HG02973 (cell line): ENCODE results near the gene FAM161B.
A peak's percentile ranks its signal among the peaks of the same experiment; 100 is the strongest.
"Not testable (repeated sequence)": the region's sequence is repeated elsewhere in the genome, so short reads cannot be mapped to it uniquely, and the experiment has no call there.

Experiments
- ATAC-seq: cut with Tn5 transposase; IDR thresholded peaks from one replicate; pipeline ENCODE4 v1.9.1; 2021; ENCODE audit warnings: moderate library complexity; ENCODE audit not compliant: unreplicated experiment

The FAM161B gene

DNA sequence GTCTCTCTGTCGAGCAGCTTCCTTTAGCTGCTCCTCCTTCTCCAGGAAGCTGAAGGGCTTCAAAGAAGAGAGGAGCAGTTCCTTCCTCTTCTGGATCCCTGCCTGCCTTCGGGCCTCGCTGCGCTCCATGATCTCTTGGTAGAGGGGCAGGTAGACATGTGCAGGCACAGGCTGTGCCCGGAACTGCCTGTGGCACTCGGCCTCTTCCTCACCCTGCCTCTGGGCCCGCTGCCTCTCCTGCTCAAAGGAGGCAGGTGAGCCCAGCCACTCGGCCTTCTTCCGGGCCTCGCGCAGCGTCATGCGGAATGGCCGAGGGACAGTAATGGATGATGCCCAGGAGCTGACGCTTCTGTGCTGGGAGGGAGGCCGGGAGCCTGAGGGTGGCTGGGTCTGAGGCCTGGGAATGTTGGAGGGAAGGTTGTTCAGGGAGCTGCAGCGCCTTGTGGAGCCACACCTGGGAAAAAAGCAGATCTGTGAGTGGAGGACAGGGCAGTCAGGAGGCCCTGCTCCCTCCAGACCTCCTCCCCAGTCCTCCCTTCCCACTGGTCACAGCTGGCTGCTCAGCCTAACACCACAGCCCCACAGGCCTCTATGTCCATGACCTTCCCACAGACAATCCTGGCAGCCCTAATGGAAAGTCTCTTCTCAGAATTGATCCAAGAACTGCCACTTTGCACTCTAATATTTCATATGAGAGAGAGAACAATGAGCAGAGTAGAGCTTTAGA lies 5.3 kb downstream of the FAM161B start:
- ATAC-seq = no peak

DNA sequence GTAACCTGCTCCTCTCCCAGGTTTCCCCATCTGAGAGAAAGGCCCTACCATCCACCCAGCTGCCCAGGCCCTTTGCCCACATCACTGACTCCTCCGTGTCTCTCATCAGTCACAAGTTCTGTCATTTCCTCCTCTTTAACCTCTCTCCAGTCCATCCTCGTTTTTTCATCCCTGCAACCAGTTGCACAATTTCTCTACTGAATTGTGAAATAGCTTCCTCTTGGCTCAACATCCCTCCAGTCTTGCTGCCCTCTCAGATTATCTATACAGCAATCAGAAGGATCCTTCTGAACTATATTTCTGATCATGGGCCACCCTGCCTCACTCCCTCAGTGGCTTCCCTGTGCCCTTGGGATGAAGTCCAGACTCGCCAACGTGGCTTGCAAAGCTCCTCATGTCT lies 6.8 kb downstream of the FAM161B start:
- ATAC-seq = no peak

DNA sequence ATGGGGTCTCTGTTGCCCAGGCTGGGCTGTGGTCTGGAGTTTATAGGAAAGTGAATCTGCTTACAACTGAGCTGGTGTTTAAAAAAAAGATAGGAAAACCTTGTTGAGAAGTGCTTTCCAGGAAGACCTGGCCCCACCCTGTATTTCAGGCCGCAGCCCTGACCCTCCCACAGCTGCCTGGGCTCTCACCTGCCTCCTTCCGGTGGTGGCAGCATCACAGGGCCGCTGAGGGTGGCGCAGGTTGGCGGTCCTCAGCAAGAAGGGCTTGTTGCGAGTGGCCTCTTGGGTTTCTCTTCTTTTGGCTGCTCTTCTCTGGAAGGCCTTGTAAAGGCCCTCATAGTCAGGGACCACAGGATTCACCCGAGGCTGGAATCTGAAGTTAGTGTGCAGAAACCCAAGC lies 7.7 kb downstream of the FAM161B start:
- ATAC-seq = no peak

DNA sequence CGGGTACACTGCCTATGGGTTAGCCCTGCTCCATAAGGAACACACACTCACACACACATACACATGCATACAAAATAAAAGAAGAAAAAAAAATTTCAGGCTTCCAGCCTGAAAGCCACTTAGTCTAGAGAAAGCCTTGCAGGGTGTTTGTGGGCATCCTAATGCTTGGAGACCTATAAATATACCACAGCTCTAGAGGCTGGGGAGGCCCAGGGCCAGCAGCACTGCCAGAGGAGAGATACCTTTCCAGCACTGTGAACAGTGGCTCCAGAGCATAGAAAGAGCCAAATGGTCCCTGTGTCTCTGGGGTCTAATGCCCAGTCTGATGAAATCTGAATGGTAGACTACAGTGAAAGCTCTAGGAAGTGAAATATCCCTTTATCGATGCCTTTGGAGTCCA lies 12.9 kb downstream of the FAM161B start:
- no peak for ATAC-seq

DNA sequence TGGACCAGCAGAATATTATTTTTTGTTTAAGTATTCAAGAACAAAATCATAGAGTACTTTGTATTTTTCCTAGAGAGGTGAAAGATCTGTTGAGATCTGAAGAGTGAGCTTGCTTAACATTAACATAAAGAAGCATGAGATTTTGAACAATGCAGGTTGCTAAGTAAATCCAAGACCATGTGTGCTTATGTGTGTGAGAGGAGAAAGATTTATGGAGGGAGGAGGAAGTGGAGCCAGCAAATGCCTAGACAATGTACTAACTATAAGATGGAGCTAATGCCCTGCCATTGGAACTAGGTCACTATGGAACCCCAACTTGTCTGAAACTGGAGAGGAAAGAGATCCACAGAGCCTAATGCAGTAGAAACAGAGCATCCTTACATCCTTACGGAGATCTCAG lies 13.3 kb downstream of the FAM161B start:
- ATAC-seq = no peak

DNA sequence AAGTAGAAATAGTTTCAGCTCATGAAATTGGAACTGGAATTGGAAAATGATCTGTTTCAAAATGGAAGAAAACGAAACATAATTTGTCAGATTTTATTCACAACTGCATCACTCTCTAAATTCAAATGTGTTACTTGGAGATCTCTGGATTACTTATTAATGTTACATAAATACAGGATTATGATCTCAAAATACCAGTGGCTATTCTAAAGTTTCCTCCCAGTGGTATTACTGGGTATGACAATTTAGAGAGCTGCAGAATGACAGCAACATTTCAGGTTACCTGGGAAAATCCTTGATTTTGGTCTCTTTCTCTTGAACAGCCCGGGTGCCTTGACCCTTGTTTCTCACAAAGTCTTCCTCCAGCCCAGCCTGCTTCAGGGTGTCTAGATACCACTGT lies 14.2 kb downstream of the FAM161B start:
- no peak for ATAC-seq

DNA sequence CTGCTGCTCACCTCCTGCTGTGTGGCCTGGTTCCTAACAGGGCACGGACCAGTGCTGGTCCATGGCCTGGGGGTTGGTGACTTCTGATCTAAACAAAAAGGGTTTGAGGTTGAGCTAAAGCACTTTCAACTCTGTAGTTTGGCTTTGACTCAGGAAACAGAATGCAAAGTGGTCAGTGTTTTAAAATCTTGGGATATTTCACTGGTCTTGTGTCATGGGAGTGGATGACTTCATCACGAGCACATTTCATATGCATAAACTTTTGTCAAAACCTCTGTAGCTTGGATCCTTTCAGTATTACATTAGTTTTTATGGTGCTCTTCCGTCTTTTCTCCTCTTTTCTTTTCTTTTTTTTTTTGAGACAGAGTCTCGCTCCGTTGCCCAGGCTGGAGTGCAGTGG lies 25.6 kb downstream of the FAM161B start:
- ATAC-seq = no peak

DNA sequence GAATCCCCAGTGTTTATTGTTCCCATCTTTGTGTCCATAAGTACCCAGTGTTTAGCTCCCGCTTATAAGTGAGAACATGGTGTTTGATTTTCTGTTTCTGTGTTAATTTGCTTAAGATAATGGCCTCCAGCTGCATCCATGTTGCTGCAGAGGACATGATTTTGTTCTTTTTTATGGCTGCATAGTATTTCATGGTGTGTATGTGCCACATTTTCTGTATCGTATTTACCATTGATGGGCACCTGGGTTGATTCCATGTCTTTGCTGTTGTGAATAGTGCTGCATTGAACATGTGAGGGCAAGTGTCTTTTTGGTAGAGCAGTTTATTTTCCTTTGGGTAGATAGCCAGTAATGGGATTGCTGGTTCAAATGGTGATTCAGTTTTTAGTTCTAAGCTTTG lies 30.4 kb downstream of the FAM161B start:
- not testable (repeated sequence) for ATAC-seq

DNA sequence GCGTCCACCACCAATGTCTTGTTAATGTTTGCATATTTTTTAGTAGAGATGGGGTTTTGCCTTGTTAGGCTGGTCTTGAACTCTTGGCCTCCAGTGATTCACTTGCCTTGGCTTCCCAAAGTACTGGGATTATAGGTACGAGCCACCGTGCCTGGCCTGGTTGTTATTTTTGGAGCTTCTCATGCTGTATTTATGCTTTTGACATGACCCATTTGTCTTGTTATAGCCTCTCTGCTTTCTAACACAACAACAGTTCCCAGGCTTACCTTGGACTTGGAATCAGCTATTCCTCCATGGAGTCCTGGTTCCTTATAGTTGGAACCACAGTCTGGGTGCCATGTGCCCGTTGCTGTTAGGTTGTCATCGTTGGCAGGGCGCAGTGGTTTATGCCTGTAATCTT lies 33.6 kb downstream of the FAM161B start:
- ATAC-seq = no peak

DNA sequence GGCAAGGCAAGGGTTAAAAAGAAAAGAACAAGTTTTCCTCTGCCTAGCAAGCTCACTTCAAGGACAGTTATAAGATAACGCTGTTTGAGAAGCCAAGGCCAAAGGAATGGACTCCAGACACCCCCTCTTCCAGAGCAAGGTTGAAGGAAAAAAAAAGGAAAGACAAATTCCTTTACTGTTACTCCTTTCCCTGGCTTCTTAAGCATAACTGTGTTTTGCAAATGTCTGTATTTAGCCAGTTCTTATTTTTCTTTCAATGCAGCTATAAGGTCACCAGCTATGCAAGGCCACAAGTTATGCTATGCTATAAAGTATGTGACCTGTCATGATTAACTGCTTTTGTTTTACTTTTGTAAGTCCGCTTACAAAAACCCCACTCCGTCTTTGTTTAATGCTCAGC lies 36.6 kb downstream of the FAM161B start:
- no peak for ATAC-seq

DNA sequence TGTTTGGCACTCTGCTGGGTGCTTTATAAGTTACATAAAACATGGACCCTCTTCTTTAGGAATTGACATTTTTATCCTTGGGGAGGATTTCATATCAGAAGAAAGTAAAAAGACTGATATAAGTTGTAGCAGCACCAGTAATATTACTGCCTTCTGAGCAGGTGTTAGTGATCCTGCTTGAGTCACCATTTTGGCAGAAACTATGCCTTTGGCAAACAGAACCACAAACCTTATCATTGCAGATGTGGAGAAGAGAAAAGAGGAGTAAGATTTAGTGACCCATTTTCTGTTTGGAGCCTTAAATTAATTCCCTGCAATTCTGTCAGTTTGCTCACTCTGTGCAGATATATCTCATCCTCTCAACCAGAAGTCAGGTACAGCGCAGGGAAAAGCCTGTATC lies 40.2 kb downstream of the FAM161B start:
- ATAC-seq = no peak

DNA sequence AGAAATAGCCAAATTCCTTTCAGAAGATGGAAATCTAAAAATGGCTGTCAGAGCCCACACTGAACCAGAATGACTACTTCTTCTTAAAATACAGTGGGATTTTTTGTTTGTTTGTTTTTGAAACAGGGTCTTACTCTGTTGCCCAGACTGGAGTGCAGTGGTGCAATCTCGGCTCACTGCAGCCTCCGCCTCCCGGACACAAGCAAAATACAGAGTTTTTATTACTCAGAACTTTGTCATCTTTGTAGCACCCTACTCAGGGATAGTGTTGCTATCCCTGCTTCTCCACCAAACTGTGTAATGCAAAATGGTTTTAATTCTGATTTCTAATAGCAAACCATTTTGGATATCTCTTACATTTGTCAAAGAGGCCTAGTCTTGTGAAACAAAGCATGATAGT lies 46.9 kb downstream of the FAM161B start:
- ATAC-seq = no peak

DNA sequence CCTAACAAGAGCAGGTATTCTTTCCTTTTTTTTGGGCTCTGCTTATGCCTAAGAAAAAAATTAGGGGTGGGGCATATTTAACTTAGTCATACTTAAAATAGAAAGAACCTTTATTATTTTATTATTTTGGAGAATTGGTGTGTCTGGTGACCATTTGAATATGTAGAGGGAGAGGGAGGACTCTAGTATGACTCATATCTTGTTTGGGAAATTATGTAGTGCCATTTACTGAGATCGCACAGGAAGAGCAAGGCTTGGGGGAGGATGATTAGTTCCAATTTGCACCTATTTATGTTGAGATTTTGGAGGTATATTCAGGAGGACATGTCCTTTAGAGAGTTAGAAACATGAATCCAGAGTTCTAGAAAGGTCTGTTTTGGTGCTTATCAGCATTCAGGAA lies 53.4 kb downstream of the FAM161B start:
- no peak for ATAC-seq

DNA sequence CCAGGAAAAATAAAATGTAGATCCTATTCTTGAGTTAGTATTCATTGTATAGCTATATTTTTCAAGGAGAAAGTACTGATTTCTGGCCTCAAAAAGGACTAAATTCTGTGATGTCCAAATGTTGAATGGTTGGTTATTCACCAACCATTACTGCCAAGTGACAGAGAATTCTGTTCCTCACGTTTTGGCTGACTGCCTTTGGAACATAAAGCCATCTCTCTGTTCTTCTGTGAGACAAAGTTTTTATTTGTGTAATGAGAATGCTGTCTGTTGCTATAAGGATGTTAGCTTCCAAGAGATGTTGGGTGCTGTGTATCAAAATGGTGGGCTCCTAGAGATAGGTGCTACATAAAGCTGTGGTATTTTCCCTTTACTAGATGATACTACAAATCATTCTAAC lies 54.0 kb downstream of the FAM161B start:
- ATAC-seq = no peak

DNA sequence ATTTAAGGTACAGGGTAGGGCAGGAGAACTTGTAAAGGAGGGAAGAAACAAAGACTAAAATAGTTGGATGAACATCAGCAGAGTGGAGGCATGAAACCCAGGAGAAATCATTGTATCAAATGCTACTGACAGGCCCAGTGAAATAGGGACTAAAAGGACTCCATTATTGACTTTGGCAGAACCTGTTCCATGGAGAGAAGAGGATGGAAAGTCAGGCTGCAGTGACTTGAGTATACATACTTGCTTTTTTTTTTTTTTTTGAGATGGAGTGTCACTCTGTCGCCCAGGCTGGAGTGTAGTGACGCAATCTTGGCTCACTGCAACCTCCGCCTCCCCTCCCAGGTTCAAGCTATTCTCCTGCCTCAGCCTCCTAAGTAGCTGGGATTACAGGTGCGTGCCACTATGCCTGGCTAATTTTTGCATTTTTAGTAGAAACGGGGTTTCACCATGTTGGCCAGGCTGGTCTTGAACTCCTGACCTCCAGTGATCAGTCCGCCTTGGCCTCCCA lies 55.7 kb downstream of the FAM161B start:
- ATAC-seq = not testable (repeated sequence)

DNA sequence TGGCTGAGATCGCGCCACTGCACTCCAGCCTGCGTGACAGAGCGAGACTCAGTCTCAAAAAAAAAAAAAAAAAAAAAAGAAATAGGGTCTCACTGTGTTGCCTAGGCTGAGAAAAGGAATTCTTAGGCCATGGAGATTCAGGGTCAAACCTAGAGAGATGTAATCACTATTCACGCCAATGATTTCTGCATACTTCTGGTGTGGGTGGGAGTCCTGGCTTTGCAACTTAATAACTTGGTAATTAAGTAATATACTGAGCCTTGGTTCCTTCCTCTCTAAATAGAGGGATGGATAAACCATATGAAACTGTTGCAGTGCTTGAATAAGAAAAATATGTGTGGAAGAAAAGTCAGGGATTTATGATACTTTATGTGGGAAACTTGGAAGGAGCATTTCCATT lies 60.5 kb downstream of the FAM161B start:
- no peak for ATAC-seq

DNA sequence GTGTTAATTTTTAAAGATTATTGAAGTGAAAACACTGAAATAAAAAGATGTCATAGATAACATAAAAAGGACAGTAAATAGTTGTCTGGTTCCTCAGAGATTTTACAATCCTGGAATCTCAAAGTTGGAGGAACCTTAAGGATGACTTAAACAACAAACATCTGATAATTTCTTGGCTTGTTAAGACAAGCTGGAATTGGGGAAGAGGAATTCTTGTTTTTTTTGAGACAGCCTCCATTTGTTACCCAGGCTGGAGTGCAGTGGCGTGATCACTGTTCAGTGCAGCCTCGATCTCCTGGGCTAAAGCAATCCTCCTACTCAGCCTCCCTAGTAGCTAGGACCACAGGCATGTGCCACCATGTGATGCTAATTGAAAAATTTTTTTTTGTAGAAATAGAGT lies 60.9 kb downstream of the FAM161B start:
- ATAC-seq = no peak

DNA sequence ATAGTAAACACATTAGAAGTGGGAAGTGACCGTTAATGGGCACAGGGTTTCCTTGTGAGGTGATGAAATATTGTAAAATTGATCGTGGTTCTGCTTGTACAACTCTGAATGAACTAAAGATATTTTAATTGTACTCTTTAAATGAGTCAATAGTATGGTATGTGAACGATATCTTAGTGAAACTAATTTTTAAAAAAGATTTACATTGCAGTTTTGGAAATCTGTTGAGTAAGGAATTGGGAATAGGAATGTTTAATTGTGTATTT lies 61.5 kb downstream of the FAM161B start:
- no peak for ATAC-seq

DNA sequence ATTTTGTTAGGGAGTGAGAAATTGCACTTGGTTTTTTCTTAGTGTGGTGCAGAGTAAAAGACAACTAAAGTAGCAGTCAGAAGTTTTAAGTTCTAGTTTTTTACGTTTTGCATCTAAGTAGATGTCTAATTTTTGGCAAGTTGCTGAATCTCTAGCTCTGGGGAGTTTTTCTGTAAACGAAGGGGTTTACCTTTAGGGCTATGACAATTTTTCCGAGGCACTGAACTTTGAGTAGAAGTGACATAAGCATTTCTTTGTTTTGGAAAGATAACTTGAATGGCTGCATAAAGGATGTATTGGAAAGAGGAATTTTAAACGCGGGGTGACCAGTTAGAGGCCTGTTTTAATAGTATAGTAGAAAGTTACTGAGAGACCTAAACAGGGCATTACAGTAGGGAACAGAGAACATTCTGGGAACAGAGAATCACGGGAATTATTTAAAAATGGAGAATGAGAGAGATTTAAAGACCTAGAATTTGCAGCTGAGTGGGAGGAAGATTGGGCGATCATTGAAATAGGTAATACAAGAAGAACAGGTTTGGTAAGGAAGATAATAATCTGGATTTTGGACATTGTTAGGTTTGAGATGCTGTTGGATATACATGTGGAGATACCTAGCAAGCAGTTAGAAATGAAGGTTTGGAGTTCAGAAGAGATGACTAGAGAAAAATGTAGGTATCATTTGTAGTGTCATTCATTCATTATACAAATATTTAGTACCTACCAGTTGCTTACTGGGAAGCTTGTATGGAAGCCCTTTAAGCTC lies 62.0 kb downstream of the FAM161B start:
- no peak for ATAC-seq

DNA sequence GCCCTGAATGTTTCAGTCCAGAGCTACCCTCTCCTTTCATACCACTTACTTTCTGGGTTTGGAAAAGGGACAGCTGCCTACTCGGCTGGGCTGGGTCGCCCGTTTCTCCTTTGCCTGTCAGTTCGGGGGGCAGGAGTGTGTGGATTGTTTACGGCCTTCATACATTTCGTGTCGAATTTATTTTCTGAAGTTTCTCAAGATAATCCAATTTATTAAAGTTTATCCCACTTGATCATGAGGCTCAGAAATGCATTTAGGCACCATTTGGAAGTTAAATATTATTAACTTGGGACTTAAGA lies 62.6 kb downstream of the FAM161B start:
- no peak for ATAC-seq

DNA sequence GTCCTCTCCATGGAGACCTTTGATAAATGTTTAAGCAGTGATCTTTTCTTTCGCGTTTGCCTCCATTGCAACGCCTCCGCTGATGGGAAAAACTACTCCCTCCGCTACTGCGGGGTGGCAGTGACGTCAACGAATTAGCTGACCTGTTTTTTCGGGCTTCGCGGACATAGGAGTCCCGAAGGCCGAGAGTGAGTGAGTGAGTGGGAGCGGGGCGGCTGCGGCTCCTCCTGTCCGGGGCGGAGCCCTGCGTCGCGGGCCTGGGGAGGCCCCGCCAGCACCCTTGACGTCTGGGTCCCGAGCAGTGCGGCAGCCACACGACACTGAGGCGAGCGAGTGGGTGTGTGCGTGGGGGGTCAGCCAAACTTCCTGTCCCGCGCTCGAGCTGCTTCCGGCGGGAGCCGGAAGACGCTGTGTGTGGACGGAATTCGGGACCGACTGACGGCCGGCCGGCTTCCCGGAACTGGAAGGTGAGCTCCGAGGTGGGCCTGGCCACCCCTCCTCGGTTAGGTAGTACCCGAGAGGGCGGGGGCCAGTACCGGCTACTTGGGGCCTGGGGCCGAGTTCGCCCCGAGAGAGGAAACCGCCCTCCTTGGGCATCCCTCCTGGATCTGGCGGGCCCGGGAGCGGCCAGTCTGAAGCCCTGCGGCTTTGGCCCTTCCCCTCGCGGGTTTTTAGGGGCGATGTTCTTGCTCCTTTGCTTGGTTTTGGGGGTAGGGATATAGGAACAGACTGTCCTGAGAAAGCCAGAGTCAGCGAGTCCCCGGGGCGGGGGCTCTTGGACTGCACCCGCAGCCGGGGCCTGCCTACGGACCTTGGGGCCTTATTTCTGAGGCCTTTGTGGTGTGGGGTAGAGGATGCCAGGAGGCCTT lies 63.2 kb downstream of the FAM161B start, which contains the start of gene ZNF410:
Gene ZNF410 (plus strand): TSS at position 411 of the 869 bp plus-strand sequence. CDS start 5,317 bp downstream, outside the sequence.
- peak; percentile 93 for ATAC-seq
